BLaER1 (cell line): ENCODE data around the gene OGFR.
A peak's percentile ranks its signal among the peaks of the same experiment; 100 is the strongest.

Source experiments
- H3K27ac ChIP-seq: shearing (Covaris generic); formaldehyde crosslinking; 2 replicates; pipeline ENCODE4 v1.8.1; 2022
- H3K27me3 ChIP-seq: shearing (Covaris generic); formaldehyde crosslinking; 2 replicates; pipeline ENCODE4 v1.8.1; 2022
- H3K36me3 ChIP-seq: shearing (Covaris generic); formaldehyde crosslinking; 2 replicates; pipeline ENCODE4 v1.8.1; 2022
- H3K4me1 ChIP-seq: shearing (Covaris generic); formaldehyde crosslinking; 2 replicates; pipeline ENCODE4 v1.8.1; 2022
- H3K4me2 ChIP-seq: shearing (Covaris generic); formaldehyde crosslinking; 2 replicates; pipeline ENCODE4 v1.8.1; 2022
- H3K4me3 ChIP-seq: shearing (Covaris generic); formaldehyde crosslinking; 2 replicates; pipeline ENCODE4 v1.8.1; 2022
- H3K9ac ChIP-seq: shearing (Covaris generic); formaldehyde crosslinking; 2 replicates; pipeline ENCODE4 v1.8.1; 2022
- H3K9me3 ChIP-seq: shearing (Covaris generic); formaldehyde crosslinking; 2 replicates; pipeline ENCODE4 v1.8.1; 2022
- H4K20me1 ChIP-seq: shearing (Covaris generic); formaldehyde crosslinking; 2 replicates; pipeline ENCODE4 v1.8.1; 2022
- Cebpa-rat ChIP-seq: shearing (Covaris generic); IDR thresholded peaks from 2 replicates; pipeline ENCODE4 v1.8.1; 2022

The OGFR gene

GRCh38 chr20:62805155-62805710 is 598 bp downstream of the OGFR start:
- H3K4me2 ChIP-seq: peak overlapping the region; percentile 99
- no peaks in the 10 kb centered on the region for H3K27me3 ChIP-seq
- TF ChIP-seq Cebpa-rat: no peak
- H4K20me1 ChIP-seq: peaks cover 56% of the 10 kb centered on the region
- H3K9me3 ChIP-seq: no peaks in the 10 kb centered on the region
- H3K4me3 ChIP-seq: peak overlapping the region; percentile 92
- peak overlapping the region; percentile 92 for H3K27ac ChIP-seq
- H3K9ac ChIP-seq: peak overlapping the region; percentile 93
- H3K36me3 ChIP-seq: peaks cover 53% of the 10 kb centered on the region
- peaks cover 75% of the 10 kb centered on the region for H3K4me1 ChIP-seq

DNA sequence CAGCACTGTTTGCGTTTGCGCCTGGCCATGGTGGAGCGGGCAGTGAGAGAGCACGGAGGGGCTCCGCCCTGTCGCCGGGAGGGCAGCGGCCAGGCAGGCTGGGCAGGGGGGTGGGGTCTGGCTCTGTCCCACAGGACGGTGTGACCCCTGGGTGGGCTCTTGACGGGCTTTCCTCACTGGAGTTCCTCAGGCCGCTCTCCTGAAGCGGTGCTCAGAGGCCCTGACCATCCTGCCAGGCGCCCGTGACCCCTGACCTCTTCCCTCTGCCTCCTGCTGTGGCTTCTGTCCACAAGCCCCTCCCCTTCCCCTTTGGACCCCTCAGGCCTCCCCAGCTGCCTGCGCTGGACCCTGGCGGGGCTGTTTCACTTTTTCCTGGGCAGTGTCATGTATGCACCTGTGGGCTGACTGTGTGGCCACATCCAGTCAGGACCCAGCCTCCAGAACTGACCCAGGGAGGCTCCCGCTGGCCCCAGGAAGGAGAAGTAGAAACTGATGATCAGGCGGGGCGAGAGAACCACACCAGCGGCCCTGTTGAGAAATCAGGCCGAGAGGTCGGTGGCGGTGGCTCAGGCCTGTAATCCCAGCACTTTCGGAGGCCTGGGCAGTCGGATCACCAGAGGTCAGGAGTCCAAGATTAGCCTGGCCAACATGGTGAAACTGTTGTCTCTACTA is 1.2 kb downstream of the OGFR start:
- peaks cover 59% of the 10 kb centered on the region for H4K20me1 ChIP-seq
- peak overlapping the region; percentile 93 for H3K9ac ChIP-seq
- H3K9me3 ChIP-seq: no peaks in the 10 kb centered on the region
- peaks cover 81% of the 10 kb centered on the region for H3K4me1 ChIP-seq
- H3K4me3 ChIP-seq: peak overlapping the region; percentile 92
- no peak for TF ChIP-seq Cebpa-rat
- no peaks in the 10 kb centered on the region for H3K27me3 ChIP-seq
- peak overlapping the region; percentile 99 for H3K4me2 ChIP-seq
- H3K36me3 ChIP-seq: peaks cover 53% of the 10 kb centered on the region
- H3K27ac ChIP-seq: peak overlapping the region; percentile 92

GRCh38 chr20:62806383-62807050 is 1.9 kb downstream of the OGFR start:
- peak overlapping the region; percentile 99 for H3K4me2 ChIP-seq
- peaks cover 63% of the 10 kb centered on the region for H4K20me1 ChIP-seq
- peaks cover 53% of the 10 kb centered on the region for H3K36me3 ChIP-seq
- H3K4me1 ChIP-seq: peaks cover 85% of the 10 kb centered on the region
- H3K9ac ChIP-seq: peak overlapping the region; percentile 93
- TF ChIP-seq Cebpa-rat: no peak
- H3K4me3 ChIP-seq: peak overlapping the region; percentile 92
- H3K9me3 ChIP-seq: no peaks in the 10 kb centered on the region
- H3K27ac ChIP-seq: peak overlapping the region; percentile 92; the same call in 1 of the 2 replicates
- H3K27me3 ChIP-seq: no peaks in the 10 kb centered on the region

DNA sequence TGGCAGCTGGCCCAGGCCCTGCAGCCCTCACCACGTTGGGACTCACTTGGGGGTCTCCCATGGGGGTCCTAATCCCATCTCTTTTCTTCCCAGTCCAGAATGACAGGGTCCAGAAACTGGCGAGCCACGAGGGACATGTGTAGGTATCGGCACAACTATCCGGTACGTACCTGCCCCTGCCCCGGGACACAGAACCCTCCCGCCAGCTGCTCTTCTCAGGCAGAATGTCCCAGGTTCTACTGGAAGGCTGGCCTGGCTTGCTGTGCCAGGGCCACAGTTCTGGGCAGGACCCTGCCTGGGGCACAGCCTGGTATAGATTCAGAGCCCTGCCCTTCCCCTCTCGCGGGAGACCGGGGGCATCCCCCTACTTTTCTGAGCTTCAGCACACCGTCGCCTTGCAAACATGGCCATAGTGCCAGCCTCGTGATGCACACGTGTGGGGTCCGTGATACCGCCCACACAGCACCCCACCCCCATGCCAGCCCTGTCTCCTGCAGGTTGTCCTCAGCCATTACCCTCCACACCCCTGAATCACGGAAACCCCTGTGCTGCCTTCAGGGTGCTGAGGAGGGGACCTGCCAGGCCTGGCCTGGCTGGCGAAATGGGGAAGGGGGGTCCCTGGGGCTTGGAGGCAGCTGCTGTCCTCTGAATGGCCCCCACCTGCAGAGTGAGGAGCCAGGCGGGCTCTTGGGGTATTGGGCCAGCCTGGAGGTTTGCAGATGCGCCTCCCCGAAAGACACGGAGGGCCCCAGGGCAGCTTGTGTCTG is 3.0 kb downstream of the OGFR start:
- peaks cover 74% of the 10 kb centered on the region for H4K20me1 ChIP-seq
- no peaks in the 10 kb centered on the region for H3K9me3 ChIP-seq
- H3K27ac ChIP-seq: 0 out of 2 replicates have a peak overlapping the region, but pooled peaks have one; percentile 27
- H3K4me2 ChIP-seq: peak overlapping the region; percentile 99
- TF ChIP-seq Cebpa-rat: no peak
- H3K36me3 ChIP-seq: peaks cover 61% of the 10 kb centered on the region
- H3K27me3 ChIP-seq: no peaks in the 10 kb centered on the region
- 0 out of 2 replicates have a peak overlapping the region, but pooled peaks have one; percentile 93 for H3K9ac ChIP-seq
- peaks cover 81% of the 10 kb centered on the region for H3K4me1 ChIP-seq
- H3K4me3 ChIP-seq: no peak overlapping the region

DNA sequence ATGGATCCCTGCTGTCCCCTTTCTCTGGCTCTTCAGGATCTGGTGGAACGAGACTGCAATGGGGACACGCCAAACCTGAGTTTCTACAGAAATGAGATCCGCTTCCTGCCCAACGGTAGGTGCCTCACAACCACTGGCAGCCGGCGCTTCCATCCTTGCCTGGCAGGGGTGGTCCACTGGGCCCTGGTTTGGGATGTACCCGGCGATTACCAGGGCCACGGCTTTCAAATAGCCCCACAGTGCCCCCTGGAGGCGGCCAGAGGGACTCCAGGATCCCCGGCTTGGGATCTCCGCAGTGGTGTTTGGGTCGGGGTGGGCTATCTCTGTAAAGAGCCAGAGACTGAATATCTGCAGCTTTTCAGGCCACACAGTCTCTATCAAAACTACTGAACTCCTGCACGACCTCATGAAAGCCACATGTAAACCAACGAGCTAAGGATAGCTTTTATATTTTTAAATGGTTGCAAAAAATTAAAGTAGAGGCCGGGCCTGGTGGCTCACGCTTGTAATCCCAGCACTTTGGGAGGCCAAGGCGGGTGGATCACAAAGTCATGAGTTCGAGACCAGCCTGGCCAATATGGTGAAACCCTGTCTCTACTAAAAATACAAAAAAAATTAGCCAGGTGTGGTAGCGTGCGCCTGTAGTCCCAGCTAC is 3.7 kb downstream of the OGFR start:
- H3K36me3 ChIP-seq: peaks cover 67% of the 10 kb centered on the region

DNA sequence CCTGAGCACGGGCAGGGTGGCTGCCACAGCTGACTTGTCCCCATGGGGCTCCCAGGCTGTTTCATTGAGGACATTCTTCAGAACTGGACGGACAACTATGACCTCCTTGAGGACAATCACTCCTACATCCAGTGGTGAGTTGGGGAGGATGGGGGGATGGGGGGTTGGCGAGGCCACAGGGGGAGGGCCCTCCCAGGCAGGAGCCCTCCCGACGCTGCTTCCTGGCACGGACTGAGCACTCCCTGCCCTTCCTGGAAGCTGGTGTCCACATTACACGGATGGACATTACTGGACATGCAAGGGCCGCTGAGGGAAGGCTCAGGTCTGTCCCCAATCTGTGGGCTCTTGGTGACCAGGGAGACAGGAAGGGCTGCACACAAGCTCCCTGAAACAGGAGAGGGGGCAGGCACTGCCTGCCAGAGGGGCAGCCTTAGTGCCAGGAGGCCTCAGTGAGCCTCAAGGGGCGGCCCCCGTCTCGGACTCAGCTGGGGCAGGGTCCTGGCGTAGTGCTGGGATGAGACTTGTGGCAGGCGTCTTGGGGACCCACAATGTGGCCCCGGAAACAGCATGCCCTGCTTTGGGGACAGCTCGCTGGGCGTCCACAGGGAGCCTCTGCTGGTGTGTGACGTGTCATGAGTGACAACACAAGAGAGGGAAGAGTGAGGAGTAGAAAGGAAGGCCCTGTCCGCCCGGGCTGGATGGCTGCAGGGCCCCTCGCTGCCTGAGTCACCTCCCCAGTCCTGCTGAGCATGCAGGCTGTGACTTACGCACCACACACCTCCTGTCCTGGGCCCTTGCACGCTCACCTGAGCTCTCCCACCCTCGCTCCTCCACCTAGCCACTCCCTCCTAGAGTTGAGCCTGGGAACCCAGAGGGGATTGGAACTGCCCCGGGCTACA is 5.1 kb downstream of the OGFR start:
- Histone ChIP-seq H3K4me3 (no peak overlapping the region), H3K9ac (peak overlapping the region; percentile 27; the same call in 1 of the 2 replicates), H4K20me1 (peaks cover 96% of the 10 kb centered on the region), H3K4me2 (peak overlapping the region; percentile 46), H3K4me1 (peaks cover 81% of the 10 kb centered on the region), H3K27me3 (peaks cover 8% of the 10 kb centered on the region), H3K27ac (no peak overlapping the region), H3K9me3 (no peaks in the 10 kb centered on the region), H3K36me3 (peaks cover 75% of the 10 kb centered on the region)
- no peak for TF ChIP-seq Cebpa-rat

More for the DNA sequence above, 3.7 kb downstream of the OGFR start:
- Histone ChIP-seq H3K9me3 (no peaks in the 10 kb centered on the region), H3K4me3 (no peak overlapping the region), H3K27me3 (no peaks in the 10 kb centered on the region), H3K9ac (no peak overlapping the region), H4K20me1 (peaks cover 81% of the 10 kb centered on the region), H3K4me1 (peaks cover 78% of the 10 kb centered on the region), H3K4me2 (peak overlapping the region; percentile 99), H3K27ac (no peak overlapping the region)
- no peak for TF ChIP-seq Cebpa-rat

GRCh38 chr20:62811320-62811719 is 6.7 kb downstream of the OGFR start:
- Histone ChIP-seq H3K9ac (no peak overlapping the region), H3K4me3 (no peak overlapping the region), H4K20me1 (peaks cover 100% of the 10 kb centered on the region), H3K27me3 (peaks cover 24% of the 10 kb centered on the region), H3K36me3 (peaks cover 75% of the 10 kb centered on the region), H3K4me1 (peaks cover 88% of the 10 kb centered on the region), H3K4me2 (peak overlapping the region; percentile 46; the same call in 1 of the 2 replicates), H3K9me3 (no peaks in the 10 kb centered on the region), H3K27ac (no peak overlapping the region)
- TF ChIP-seq Cebpa-rat: no peak

- Histone ChIP-seq H3K4me1 (peaks cover 88% of the 10 kb centered on the region), H3K4me2 (no peak overlapping the region)
Measured at GRCh38 chr20:62811720-62812119, 7.1 kb downstream of the OGFR start.

More at GRCh38 chr20:62811720-62812119, 7.1 kb downstream of the OGFR start:
- Histone ChIP-seq H3K4me3 (no peak overlapping the region), H3K36me3 (peaks cover 73% of the 10 kb centered on the region), H3K27me3 (peaks cover 28% of the 10 kb centered on the region), H3K9ac (no peak overlapping the region), H4K20me1 (peaks cover 98% of the 10 kb centered on the region), H3K9me3 (no peaks in the 10 kb centered on the region), H3K27ac (no peak overlapping the region)
- no peak for TF ChIP-seq Cebpa-rat
